ENCODE measurements around the gene TELO2. TPM values are rescaled to one million over a fixed set of nuclear protein-coding genes. Genes with fewer than 3 reads are reported as not detected.

Gene TELO2
- total RNA-seq, 1 experiment from 2014 or later = 8.7 TPM

- no peaks in the 10 kb centered on the region for H3K36me3 ChIP-seq (ENCODE audit: insufficient read depth, low read length)
- H3K9ac ChIP-seq (ENCODE audit: low read length) = no peak overlapping the region
- no peak overlapping the region for H3K4me3 ChIP-seq (ENCODE audit: low read length)
Measured at GRCh38 chr16:1524366-1524765, 31.2 kb downstream of the TELO2 start.

DNA sequence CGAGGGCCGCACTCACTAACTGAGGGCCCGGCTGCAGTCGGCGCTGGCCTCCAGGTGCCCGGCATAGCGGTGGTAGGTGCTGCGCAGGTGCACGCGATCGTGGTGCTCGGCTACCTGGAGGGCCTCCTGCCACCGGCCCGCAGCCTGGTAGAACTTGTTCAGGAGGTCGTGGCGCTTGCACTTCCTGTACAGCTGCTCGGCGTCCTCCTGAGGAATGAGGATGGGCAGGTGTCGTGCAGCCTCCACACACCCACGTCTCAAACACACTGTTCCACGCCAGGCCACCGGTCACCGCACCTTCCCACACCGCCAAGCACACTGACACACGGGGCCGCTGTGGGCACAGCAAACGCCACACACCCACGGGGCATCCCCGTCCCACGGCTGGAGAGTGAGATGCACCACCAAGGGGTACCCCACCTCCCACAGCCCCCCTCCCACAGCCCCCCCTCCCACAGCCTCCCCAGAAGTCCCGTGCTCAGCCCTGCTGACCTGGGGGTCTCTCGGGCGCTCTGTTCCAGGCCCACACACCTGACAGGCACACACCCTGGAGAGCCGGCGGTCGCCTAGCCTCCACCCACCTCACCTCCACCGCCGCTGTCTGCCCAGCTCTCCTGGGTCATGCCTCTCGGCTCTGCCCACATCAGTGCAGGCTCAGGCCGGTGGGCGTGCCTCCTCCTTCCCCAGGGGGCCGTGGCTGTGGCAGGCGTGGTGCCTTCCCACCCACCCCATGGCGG lies 32.9 kb downstream of the TELO2 start:
- Histone ChIP-seq H3K27ac (ENCODE audit: low read length) (no peak overlapping the region), H3K4me3 (ENCODE audit: low read length) (no peak overlapping the region)

More at GRCh38 chr16:1524366-1524765, 31.2 kb downstream of the TELO2 start:
- no peaks in the 10 kb centered on the region for H3K27me3 ChIP-seq (ENCODE audit: low read length)
- H4K20me1 ChIP-seq (ENCODE audit: insufficient read depth, low read depth, low read length) = no peaks in the 10 kb centered on the region
- no peaks in the 10 kb centered on the region for H3K79me2 ChIP-seq (ENCODE audit: low read length)
- H3K27ac ChIP-seq (ENCODE audit: low read length) = no peak overlapping the region
- H3K4me1 ChIP-seq (ENCODE audit: low read length) = no peaks in the 10 kb centered on the region
- DNase-seq = no peak
- H3K4me2 ChIP-seq (ENCODE audit: low read depth, low read length, poor library complexity, severe bottlenecking) = no peak overlapping the region
- H3K9me3 ChIP-seq (ENCODE audit: low read length) = no peaks in the 10 kb centered on the region
- no peak overlapping the region for H2AFZ ChIP-seq (ENCODE audit: low read length)
- no peaks in the 10 kb centered on the region for H3K9me2 ChIP-seq (replicated peaks; ENCODE audit: insufficient read depth, low read length)

DNA sequence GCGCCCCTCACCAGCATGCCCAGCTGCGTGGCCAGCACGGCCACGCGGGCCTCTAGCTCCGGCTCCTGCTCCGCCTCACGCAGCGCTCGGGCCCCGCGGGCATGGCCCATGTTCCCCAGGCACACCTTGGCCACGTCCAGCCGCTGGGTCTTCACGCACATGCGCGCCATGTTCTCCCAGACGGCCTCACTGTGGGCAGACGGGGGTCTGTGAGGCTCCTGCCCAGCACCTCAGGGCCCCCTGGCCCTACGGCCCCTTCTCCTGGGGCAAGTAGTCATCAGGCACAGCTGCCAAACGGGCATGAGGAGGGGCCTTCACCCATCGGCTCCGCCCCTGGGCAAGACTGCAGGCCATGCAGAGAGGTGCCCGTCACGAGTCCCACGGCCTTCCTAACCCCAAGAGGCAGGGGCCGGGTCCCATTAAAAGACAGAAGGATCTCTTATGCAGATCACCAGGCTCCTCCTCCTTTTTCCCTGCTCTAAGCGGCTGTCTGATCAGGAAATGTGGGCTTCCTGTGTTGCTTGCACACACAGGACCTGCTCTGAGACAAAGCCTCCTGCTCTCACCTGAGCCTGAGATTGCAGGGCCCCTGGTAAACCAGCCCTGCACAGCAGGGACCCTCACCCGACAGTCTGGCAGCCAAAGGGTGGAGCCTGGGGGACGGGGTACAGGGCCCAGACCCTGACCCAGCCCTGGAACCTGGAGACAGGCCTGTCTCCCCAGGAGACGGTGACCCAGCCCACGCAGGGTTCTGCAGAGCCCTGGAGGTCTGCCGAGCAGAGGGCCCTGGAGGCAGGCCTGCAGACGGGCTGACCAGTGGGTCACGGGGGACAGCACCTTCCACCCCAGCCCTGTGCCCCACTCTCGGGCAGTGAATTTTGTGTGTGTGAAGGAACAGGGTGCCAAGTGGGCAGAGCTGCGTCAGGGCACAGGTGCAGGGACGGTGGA lies 33.7 kb downstream of the TELO2 start:
- Histone ChIP-seq H3K4me3 (ENCODE audit: low read length) (no peak overlapping the region), H3K9me3 (ENCODE audit: low read length) (no peaks in the 10 kb centered on the region), H3K27me3 (ENCODE audit: low read length) (no peaks in the 10 kb centered on the region), H3K4me1 (ENCODE audit: low read length) (no peaks in the 10 kb centered on the region), H3K9me2 (replicated peaks; ENCODE audit: insufficient read depth, low read length) (no peaks in the 10 kb centered on the region), H3K9ac (ENCODE audit: low read length) (no peak overlapping the region), H2AFZ (ENCODE audit: low read length) (no peak overlapping the region), H3K27ac (ENCODE audit: low read length) (no peak overlapping the region), H3K79me2 (ENCODE audit: low read length) (no peaks in the 10 kb centered on the region), H3K4me2 (ENCODE audit: low read depth, low read length, poor library complexity, severe bottlenecking) (no peak overlapping the region), H4K20me1 (ENCODE audit: insufficient read depth, low read depth, low read length) (no peaks in the 10 kb centered on the region), H3K36me3 (ENCODE audit: insufficient read depth, low read length) (no peaks in the 10 kb centered on the region)
- no peak for DNase-seq

More for the DNA sequence above, 32.9 kb downstream of the TELO2 start:
- no peaks in the 10 kb centered on the region for H4K20me1 ChIP-seq (ENCODE audit: insufficient read depth, low read depth, low read length)
- H3K4me1 ChIP-seq (ENCODE audit: low read length) = no peaks in the 10 kb centered on the region
- H2AFZ ChIP-seq (ENCODE audit: low read length) = no peak overlapping the region
- H3K36me3 ChIP-seq (ENCODE audit: insufficient read depth, low read length) = no peaks in the 10 kb centered on the region
- H3K9ac ChIP-seq (ENCODE audit: low read length) = no peak overlapping the region
- H3K9me3 ChIP-seq (ENCODE audit: low read length) = no peaks in the 10 kb centered on the region
- no peak overlapping the region for H3K4me2 ChIP-seq (ENCODE audit: low read depth, low read length, poor library complexity, severe bottlenecking)
- no peaks in the 10 kb centered on the region for H3K27me3 ChIP-seq (ENCODE audit: low read length)
- H3K9me2 ChIP-seq (replicated peaks; ENCODE audit: insufficient read depth, low read length) = no peaks in the 10 kb centered on the region
- no peaks in the 10 kb centered on the region for H3K79me2 ChIP-seq (ENCODE audit: low read length)
- no peak for DNase-seq

DNA sequence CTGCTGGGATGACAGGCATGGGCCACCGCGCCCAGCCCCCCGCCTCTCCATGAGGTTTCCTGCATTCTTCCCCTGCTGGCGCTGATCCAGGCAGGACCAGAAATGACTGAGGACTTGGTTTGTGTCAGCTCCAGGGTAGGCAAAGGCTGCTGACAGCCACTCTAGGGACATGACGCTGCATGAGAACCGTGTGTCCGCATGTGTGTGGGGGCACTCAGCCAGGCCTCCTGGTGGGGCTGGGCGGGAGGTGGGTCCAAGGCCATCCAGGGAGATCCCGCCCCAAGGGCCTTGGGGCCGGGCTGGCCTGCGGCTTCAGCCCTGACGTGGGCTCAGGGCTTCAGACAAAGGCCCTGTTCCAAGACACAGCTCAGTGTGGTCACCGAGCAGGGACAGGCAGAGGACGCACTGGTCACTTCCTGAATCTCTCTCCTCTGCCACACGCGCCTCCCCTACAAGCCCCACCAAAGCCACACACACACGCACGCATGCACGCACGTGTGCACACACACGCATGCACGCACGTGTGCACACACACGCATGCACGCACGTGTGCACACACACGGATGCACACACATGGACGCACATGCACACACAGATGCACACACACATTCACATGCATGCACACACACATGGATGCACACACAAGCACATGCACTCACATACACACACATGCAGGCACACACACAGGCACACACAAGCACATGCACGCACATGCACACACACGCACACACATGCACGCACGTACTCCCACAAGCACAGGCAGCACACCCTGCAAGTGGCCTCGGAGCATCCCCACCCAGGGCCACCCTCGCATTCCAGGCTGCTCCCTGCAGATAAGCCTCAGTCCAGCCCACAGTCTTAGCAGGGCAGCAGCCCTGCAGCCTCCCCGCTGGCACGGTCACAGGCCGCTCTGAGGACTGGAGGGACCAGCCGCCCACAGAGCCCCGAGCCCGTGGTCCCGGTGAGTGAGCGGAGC lies 35.0 kb downstream of the TELO2 start:
- no peak overlapping the region for H3K4me3 ChIP-seq (ENCODE audit: low read length)
- H3K27ac ChIP-seq (ENCODE audit: low read length) = no peak overlapping the region
- no peaks in the 10 kb centered on the region for H3K9me3 ChIP-seq (ENCODE audit: low read length)
- no peaks in the 10 kb centered on the region for H3K36me3 ChIP-seq (ENCODE audit: insufficient read depth, low read length)
- no peak overlapping the region for H3K4me2 ChIP-seq (ENCODE audit: low read depth, low read length, poor library complexity, severe bottlenecking)
- no peak for DNase-seq
- no peak overlapping the region for H3K9ac ChIP-seq (ENCODE audit: low read length)
- no peaks in the 10 kb centered on the region for H4K20me1 ChIP-seq (ENCODE audit: insufficient read depth, low read depth, low read length)
- H3K9me2 ChIP-seq (replicated peaks; ENCODE audit: insufficient read depth, low read length) = no peaks in the 10 kb centered on the region
- no peaks in the 10 kb centered on the region for H3K79me2 ChIP-seq (ENCODE audit: low read length)
- no peaks in the 10 kb centered on the region for H3K4me1 ChIP-seq (ENCODE audit: low read length)
- H3K27me3 ChIP-seq (ENCODE audit: low read length) = no peaks in the 10 kb centered on the region
- H2AFZ ChIP-seq (ENCODE audit: low read length) = no peak overlapping the region

- Histone ChIP-seq H3K9ac (ENCODE audit: low read length) (no peak overlapping the region), H3K36me3 (ENCODE audit: insufficient read depth, low read length) (no peaks in the 10 kb centered on the region), H4K20me1 (ENCODE audit: insufficient read depth, low read depth, low read length) (no peaks in the 10 kb centered on the region), H3K4me3 (ENCODE audit: low read length) (no peak overlapping the region), H3K9me2 (replicated peaks; ENCODE audit: insufficient read depth, low read length) (no peaks in the 10 kb centered on the region), H3K27ac (ENCODE audit: low read length) (no peak overlapping the region), H3K4me1 (ENCODE audit: low read length) (no peaks in the 10 kb centered on the region), H3K4me2 (ENCODE audit: low read depth, low read length, poor library complexity, severe bottlenecking) (no peak overlapping the region), H3K79me2 (ENCODE audit: low read length) (no peaks in the 10 kb centered on the region), H3K27me3 (ENCODE audit: low read length) (no peaks in the 10 kb centered on the region), H3K9me3 (ENCODE audit: low read length) (no peaks in the 10 kb centered on the region), H2AFZ (ENCODE audit: low read length) (no peak overlapping the region)
- DNase-seq = no peak
Measured at GRCh38 chr16:1528921-1529537, 35.9 kb downstream of the TELO2 start.

GRCh38 chr16:1530349-1530882 lies 37.3 kb downstream of the TELO2 start:
- H3K9ac ChIP-seq (ENCODE audit: low read length) = no peak overlapping the region
- no peak overlapping the region for H2AFZ ChIP-seq (ENCODE audit: low read length)

GRCh38 chr16:1530883-1531637 lies 37.9 kb downstream of the TELO2 start:
- no peaks in the 10 kb centered on the region for H3K9me2 ChIP-seq (replicated peaks; ENCODE audit: insufficient read depth, low read length)
- no peaks in the 10 kb centered on the region for H3K27me3 ChIP-seq (ENCODE audit: low read length)
- no peaks in the 10 kb centered on the region for H3K79me2 ChIP-seq (ENCODE audit: low read length)
- no peak overlapping the region for H3K4me2 ChIP-seq (ENCODE audit: low read depth, low read length, poor library complexity, severe bottlenecking)
- no peaks in the 10 kb centered on the region for H4K20me1 ChIP-seq (ENCODE audit: insufficient read depth, low read depth, low read length)
- H2AFZ ChIP-seq (ENCODE audit: low read length) = no peak overlapping the region
- H3K36me3 ChIP-seq (ENCODE audit: insufficient read depth, low read length) = no peaks in the 10 kb centered on the region
- H3K9ac ChIP-seq (ENCODE audit: low read length) = no peak overlapping the region
- no peak overlapping the region for H3K27ac ChIP-seq (ENCODE audit: low read length)
- DNase-seq = no peak
- no peak overlapping the region for H3K4me3 ChIP-seq (ENCODE audit: low read length)
- H3K9me3 ChIP-seq (ENCODE audit: low read length) = no peaks in the 10 kb centered on the region
- H3K4me1 ChIP-seq (ENCODE audit: low read length) = no peaks in the 10 kb centered on the region

More at GRCh38 chr16:1530349-1530882, 37.3 kb downstream of the TELO2 start:
- no peak overlapping the region for H3K27ac ChIP-seq (ENCODE audit: low read length)
- H3K4me3 ChIP-seq (ENCODE audit: low read length) = no peak overlapping the region
- H3K27me3 ChIP-seq (ENCODE audit: low read length) = no peaks in the 10 kb centered on the region
- H3K9me2 ChIP-seq (replicated peaks; ENCODE audit: insufficient read depth, low read length) = no peaks in the 10 kb centered on the region
- H3K4me1 ChIP-seq (ENCODE audit: low read length) = no peaks in the 10 kb centered on the region
- H3K9me3 ChIP-seq (ENCODE audit: low read length) = no peaks in the 10 kb centered on the region
- H3K4me2 ChIP-seq (ENCODE audit: low read depth, low read length, poor library complexity, severe bottlenecking) = no peak overlapping the region
- no peak for DNase-seq
- H3K79me2 ChIP-seq (ENCODE audit: low read length) = no peaks in the 10 kb centered on the region
- no peaks in the 10 kb centered on the region for H3K36me3 ChIP-seq (ENCODE audit: insufficient read depth, low read length)
- no peaks in the 10 kb centered on the region for H4K20me1 ChIP-seq (ENCODE audit: insufficient read depth, low read depth, low read length)

Data from Karpas-422 (cell line).